8988T (cell line): Measurements from ENCODE around the gene KPNA1.
"Not testable (repeated sequence)": the region's sequence is repeated elsewhere in the genome, so short reads cannot be mapped to it uniquely, and the experiment has no call there.

ENCODE experiments used
- DNase-seq: peaks from one replicate; pipeline ENCODE4 v3.0.0; 2011

Gene KPNA1

DNA sequence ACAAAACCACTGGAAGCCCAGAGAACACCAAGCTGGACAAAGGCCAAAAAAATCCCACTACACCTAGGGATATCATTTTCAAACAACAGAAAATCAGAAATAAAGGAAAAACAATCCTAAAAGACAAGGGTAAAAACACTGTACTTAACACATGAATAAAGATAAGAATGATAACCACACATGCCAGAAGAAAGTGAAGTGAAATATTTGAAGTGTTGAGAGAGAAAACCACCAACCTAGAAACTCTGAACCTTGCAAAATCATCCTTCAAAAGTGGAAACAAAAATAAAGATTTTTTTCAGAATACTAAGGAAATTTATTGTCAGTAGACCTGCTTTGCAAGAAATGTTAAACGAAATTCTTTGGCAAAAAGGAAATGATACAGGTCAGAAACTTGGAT lies 45.1 kb downstream of the KPNA1 start:
- no peak for DNase-seq

DNA sequence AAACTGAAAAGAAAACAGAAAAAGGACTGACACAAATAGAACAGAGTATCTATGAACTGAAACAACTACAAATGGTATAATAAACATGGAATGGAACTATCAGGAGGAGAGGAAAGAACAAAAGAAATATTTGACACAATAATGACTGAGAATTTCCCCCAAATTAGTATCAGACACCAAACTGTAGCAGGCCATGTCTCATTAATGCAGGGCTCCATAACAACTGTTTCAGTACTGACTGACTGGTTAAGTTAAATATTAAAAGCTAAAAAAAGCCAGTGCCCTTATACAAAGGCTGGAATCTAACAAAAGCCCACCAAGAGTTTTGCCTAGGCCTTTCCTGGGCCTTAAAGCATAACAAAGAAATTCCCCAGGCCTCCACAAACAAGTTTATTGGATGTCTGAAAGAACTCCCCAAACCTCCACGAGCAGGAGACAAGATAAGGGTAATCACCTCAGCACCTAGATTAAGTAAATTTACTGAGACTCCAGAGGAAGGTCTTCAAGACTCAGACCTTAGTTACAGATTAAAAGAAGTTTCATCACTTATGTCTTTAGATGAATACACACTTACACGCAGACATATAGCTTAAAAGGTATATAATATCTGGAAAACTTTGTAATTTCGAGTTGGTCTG lies 45.7 kb downstream of the KPNA1 start:
- DNase-seq = no peak

DNA sequence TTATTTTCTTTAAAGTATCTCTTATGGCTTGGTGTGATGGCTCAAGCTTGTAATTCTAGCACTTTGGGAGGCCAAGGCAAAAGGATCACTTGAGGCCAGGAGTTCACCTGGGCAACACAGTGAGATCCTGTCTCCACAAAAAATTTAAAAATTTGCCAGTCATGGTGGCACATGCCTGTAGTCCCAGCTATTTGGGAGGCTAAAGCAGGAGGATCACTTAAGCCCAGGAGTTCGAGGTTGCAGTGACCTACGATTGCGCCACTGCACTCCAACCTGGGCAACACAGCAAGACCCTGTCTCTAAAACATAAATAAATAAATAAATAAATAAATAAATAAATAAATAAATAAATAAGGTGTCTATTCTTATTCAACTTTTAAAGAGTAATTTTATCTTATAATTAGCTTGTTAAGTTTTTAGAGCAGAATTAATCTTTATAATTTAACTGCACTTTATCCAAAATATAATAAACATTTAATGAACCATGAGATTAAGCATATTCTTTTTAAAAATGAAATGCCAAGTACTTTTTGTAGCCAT lies 48.0 kb downstream of the KPNA1 start:
- no peak for DNase-seq

DNA sequence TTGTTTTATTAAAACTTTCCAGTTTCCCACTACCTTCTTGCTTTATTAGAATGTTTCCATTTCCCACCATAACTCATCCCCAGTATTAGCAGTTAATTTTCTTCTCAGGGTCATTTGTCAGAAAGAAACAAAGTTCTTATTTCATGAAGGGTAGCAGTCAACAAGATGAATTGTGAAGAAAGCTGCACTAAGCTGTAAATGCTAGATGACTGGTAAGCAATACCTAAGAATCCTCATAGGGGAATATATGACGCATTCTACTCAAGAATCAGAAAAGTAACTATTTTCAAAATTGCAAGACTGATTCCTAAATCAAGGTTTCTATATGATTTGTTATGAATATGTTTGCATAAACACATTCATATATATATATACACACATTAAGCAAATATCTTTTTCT lies 50.1 kb downstream of the KPNA1 start:
- DNase-seq = no peak

DNA sequence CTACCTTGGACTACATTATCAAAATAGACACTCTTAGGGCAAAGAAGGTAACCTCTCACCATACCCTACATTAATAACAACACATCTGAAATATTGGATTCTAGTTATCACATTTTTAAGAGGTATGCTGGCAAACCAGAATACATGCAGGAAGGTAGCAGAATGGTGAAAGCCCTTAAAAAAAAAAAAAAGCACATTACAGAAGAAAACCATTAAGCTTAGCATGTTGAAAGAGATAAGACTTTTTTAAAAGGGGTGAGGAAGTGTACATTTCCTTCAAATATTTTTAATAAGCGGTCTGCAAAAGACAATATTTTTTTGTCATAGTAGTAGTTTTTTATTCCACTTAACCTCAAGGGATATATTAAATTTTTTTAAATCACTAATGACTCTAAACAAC lies 52.3 kb downstream of the KPNA1 start:
- DNase-seq = no peak

DNA sequence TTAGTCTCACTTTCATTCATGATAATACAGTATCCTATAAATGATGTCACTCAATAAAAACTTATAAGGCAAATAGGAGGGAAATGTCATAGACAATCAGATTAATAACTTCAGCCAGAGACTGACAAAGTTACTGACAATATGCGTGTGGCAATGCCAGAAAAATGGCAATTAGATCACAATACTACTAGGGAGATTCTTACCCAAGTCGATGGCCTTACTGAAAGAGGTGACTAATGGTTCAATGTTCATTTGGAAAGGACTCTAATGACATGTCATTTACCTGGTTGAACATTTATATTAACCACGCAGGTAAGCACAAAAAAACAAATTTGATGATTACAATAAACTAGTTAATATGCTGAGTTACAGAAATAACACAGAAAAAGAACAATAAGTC lies 52.9 kb downstream of the KPNA1 start:
- no peak for DNase-seq

DNA sequence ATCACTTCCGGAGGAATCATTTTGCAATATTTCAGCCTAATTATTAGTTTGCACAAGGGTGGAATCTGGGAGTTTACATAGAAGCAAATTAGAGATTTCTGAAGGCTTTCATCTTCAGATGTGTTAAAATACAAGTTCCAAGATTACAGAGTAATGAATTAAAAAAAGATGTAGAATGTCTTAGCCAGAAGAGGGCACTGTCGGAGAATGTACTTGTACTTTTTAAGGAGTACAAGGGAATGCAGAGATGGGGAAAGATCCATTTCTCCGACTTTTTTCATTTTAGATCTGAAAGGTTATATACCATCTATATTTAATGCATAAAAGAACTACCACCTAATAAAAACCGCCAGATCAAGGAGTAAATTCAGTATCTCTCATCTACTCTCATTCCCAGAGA lies 55.7 kb downstream of the KPNA1 start:
- no peak for DNase-seq

DNA sequence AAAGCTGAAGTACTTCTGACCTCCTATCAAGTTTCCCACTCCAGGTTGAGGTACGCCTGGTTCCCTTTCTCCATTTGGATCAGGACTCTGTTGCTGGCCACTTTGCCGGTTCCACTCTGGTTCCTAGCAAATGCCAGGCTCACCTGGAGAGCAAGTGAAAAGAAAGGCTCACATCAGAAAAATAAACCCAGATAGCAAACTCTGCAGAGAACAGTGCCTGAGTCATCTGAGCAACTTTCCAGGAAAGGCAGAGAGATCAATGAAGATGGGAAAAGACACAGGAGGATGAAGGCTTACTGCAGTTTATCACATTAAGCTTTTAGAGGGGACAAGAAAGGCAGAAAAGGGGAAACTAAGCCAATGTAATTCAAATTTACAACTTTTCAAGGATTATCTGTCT lies 57.0 kb downstream of the KPNA1 start:
- no peak for DNase-seq

DNA sequence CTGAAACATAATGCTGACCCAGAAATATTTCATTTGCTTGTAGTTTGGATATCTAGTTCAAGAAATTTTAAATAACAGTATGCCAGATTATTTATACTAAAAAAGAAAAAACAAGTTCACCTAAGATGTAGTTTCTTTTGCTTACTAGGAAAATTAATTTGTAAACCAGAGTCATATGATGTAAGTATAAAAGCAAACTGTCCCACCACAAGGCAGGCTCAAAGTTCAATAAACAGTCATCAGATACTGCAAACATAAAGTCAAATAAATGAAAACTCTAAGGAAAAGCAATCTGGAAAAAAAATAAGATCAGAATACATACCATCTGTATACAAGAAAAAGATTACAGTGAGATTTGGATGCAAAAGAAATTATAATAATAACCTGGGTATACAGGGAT lies 58.7 kb downstream of the KPNA1 start:
- no peak for DNase-seq

DNA sequence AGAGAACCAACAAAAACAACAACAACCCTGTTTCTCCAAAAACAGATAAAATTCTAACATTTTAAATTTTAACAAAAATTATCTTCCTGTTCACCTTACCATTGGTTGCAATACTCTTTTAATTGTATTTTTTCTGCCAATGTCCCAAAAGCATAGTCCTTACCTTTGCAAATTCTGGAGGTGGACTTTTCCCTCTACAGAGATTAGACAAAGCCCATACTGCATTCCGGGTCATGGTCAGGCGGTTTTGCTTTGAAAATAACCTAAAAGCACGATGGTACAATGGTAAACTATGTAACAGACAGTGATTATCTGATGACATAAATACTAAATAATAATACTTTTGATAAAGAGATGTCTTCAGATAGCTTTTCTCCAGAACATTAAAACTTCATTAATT lies 63.4 kb downstream of the KPNA1 start:
- no peak for DNase-seq

DNA sequence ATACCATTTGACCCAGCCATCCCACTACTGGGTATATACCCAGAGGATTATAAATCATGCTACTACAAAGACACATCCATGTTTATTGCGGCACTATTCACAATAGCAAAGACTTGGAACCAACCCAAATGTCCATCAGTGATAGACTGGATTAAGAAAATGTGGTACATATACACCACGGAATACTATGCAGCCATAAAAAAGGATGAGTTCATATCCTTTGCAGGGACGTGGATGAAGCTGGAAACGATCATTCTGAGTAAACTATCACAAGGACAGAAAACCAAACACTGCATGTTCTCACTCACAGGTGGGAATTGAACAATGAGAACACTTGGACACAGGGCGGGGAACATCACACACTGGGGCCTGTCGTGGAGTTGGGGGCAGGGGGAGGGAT lies 66.5 kb downstream of the KPNA1 start:
- DNase-seq = not testable (repeated sequence)

DNA sequence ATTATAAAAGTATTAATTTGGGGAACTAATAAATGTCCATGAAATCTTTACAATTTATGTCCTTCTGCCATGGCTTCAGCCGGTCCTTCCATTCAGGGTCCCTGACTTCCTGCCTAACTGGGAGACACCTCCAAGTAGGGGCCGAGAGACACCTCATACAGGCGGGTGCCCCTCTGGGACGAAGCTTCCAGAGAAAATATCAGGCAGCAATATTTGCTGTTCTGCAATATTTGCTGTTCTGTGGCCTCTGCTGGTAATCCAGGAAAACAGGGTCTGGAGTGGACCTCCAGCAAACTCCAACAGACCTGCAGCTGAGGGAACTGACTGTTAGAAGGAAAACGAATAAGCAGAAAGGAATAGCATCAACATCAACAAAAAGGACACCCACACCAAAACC lies 70.2 kb downstream of the KPNA1 start:
- not testable (repeated sequence) for DNase-seq

DNA sequence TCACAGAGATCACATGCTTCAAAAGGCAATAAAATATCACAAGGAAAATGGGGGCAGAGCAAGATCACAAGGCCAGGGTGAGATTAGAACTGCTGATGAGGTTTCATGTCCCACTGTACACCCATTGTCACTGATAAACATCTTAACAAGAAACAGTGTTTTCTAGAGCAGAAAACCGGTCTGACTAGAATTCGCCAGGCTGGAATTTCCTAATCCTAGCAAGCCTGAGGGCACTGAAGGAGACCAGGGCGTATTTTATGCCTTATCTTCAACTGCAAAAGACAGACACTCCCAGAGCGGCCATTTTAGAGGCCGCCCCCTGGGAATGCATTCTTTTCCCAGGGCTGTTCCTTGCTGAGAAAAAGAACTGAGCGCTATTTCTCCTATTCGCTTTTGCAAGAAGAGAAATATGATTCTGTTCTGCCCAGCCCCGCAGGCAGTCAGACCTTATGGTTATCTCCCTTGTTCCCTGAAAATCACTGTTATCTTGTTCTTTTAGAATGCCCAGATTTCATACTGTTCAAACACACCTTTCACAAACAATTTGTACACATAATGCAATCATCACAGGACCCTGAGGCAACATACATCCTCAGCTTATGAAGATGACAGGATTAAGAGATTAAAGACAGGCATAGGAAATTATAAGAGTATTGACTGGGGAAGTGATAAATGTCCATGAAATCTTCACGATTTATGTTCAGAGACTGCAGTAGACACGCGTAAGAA lies 70.8 kb downstream of the KPNA1 start:
- not testable (repeated sequence) for DNase-seq

DNA sequence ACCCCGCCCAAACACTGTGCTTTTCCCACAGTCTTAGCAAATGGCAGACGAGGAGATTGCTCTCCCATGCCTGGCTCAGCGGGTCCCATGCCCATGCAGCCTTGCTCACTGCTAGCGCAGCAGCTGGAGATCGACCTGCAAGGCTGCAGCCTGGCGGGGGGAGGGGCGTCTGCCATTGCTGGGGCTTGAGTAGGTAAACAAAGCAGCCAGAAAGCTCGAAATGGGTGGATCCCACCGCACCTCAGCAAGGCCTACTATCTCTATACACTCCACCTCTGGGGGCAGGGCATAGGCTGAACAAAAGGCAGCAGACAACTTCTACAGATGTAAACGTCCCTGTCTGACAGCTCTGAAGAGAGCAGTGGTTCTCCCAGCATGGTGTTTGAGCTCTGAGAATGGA lies 71.6 kb downstream of the KPNA1 start:
- no peak for DNase-seq

DNA sequence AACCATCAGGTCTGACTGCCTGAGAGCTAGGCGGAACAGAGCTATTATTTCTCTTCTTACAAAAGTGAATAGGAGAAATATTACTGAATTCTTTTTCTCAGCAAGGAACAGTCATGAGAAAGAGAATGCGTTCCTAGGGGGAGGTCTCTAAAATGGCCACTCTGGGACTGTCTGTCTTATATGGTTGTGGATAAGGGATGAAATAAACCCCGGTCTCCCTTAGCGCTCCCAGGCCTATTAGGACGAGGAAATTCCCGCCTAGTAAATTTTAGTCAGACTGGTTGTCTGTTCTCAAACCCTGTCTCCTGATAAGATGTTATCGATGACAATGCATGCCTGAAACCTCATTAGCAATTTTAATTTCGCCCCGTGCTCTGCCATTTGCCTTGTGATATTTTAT lies 78.8 kb downstream of the KPNA1 start:
- no peak for DNase-seq

DNA sequence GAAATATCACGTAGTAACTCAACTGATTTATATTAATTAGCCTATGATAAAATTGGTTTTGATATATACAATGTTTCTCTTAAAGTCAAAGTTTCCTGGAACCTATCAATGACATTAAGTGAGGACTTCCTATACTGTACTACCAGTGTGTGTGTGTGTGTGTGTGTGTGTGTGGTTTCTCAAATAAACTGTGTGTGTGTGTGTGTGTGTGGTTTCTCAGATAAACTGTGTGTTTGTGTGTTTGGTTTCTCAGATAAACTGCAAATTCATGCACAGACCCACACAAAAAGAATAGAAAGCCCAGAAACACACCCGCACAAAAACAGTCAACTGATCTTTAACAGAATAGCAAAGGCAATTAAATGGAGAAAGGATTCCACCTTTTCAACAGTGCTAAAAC lies 84.4 kb downstream of the KPNA1 start:
- DNase-seq = no peak

DNA sequence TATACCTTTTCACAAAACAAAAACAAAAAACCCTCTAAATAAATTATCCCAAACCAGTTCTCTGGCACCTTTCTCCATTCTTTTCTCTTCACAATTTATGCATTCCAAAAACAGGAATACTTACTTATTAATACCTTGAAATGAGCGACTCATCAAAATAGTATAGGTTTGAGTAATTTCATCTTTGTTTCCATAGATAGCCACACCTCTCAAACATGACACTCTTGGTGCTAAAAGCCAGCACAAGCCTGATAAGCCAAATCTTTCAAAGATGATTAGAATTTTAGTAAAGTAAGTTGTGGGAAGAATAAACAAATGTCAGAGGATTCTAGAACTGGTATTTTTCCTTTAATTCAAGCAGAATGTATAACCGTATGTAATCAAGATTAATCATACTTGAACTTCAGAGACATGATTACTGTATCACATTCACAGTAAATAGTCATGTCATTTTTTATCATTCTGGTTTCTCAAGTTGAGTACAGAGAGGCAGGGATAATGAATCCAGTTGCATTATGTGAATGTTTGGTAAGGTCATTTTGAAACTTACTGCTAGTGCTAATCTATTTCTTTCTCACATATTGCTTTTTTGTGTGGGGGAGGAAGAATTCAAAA lies 86.8 kb downstream of the KPNA1 start:
- no peak for DNase-seq

DNA sequence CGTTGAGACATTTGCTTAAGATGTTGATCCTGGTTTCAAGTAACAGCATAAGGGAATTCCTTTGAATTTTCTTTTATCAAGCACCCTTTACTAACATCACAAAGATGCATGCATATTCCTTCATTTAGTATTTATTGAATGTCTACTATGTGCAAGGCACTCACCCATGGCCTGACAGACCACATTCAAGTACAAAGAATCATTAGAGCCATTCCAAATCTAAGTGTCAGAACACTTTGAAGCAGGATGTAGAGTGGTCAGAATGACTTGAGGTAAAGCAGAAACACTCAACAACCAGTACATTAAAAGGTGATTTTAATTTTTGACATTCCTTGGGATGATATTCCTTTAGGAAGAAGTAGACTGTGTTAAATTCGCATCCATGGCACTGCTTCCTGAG lies 92.9 kb downstream of the KPNA1 start:
- DNase-seq = no peak

DNA sequence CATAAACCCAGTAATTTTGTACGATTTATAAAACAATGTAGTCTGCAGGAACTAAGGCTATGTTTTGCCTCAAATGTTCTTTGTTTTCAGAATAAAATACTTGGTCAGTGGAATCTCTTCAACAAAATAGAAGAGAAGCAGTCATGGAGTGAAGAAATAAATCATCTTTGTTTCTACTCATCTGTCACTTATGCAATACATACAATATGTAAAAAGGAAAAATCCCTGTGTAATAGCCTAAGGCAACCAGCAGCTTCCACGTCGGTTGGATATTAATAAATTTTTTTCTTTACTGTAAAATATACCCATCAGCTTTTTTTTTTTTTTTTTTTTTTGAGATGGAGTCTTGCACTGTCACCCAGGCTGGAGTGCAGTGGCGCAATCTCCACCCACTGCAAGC lies 93.6 kb downstream of the KPNA1 start:
- no peak for DNase-seq

DNA sequence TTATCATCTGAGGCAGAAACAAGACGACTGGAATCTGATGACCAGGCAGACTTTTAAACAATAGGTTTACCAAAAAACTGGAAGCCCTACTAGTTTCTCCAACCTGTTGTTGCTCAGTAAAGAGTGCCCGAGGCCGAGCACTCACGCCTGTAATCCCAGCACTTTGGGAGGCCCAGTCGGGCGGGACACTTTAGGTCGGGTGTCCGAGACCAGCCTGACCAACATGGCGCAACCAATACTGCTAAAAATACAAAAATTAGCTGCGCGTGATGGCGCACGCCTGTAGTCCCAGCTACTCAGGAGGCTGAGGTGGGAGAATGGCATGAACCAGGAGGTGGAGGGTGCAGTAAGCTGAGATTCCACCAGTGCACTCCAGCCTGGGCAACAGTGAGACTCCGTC lies 97.8 kb downstream of the KPNA1 start:
- no peak for DNase-seq

DNA sequence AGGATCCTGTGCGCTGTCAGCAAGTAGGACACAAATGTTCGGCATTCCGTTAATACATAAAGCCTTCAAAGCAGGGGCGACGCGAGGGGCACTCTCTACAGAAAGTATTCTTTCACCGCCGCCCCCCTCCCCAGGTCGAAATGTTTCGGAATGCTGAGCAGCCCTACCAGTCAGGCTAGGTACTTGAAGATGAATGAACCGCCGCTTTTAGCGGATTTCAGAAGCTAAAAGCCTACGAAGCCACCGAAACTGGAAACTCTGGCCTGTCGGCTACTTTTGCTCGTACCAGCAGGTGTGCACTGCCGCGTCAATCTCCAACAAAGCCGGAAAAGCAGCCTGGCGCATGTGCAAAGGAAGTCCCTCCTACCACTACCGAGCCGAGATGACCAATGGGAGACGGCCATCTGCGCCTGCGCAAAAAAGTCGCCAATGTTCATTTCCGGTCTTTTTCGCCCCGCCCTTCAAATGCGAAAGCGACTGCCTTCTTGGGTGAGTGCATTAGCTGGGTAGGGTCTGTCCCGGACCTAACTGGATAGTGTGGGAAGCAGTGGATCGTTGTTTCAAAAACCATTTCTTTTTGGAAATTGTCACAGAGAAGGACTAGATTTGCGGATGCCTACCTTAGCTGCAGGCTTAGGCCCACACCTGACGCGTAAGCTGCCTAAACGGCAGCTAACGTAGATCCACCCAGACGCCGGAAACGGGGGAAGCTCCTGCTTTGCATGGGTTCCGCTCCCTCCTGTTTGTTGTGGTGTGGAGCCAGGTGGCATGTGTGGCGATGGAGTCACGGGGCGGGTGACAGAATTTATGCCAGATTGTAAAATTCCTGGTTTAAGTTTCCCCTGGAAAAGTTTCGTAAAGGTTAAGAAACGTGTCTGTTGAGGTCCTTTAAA lies 98.7 kb downstream of the KPNA1 start, which contains the start of gene WDR5B:
Gene WDR5B (minus strand): TSS at position 301 of the 893 bp plus-strand sequence. CDS start 534 bp downstream, outside the sequence.
- peak; percentile 73 for DNase-seq

DNA sequence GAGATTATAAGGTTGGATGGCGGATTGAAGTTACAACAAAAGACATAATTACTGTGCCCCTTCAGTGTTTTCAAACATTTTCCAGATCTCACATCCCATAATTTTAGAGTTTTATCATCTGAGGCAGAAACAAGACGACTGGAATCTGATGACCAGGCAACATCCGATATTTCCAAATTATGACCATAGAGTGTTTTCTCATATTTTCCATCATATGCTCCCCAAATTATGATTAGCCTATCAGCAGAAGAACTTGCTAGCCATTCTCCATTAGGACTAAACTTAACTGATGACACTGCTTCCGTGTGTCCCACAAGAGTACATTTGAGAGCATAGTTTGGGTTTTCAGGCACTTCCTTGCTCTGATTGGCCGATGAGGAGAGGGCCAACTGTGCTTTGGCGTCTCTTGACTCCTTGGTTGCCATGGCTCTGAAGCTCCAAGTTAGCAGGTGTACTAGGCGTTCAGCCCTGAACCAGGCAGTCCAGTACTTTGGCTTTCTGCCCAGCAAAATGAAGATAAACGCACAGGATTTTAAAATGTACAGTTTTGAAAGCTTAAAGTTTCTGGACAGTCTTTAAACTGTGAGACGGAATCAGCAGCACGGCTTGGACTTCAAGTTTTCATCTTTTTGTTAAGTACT lies 99.5 kb downstream of the KPNA1 start:
- DNase-seq = no peak

DNA sequence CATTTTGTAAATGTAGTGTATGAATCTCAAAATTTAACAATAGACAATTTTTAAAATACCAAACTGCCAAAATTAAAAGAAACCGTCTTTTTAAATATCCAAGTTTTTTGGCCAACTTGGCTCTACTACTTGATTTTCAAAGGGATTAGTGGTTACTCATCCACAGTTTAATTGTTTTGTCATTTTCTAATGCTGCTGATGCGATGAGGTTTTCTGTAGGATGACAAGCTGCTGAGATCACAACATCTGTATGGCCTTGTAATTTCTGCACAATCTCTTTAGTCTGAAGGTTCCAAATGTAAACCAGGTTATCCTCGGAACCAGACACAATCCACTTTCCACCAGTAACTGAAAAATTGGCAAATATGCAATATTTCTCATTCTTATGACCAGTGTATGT lies 100.3 kb downstream of the KPNA1 start:
- DNase-seq = no peak
